Activated CD8-positive, alpha-beta memory T cell treated with anti-CD3 and anti-CD28 coated beads for 36 hours (primary cell): ENCODE results near the gene RIC3. TPM values are rescaled to one million over a fixed set of nuclear protein-coding genes. Genes with fewer than 3 reads are reported as not detected.

Source experiments
- CTCF ChIA-PET: fragments of 350-600 bp; sonication (Branson Sonifier 250); formaldehyde crosslinking; loops from one replicate; lab custom pipeline; 2021; ENCODE audit warnings: antibody characterized with exemption; lab: Charles Lee
- POLR2A ChIA-PET: fragments of 350-600 bp; sonication (Branson Sonifier 250); formaldehyde crosslinking; loops from one replicate; lab custom pipeline; 2021; ENCODE audit warnings: antibody characterized with exemption; lab: Charles Lee
- total RNA-seq, 2 experiments: library from RNA; stranded (reverse); gene quantifications; one replicate each; pipeline ENCODE4 v1.2.3, GENCODE V29; 2021

Gene RIC3
- total RNA-seq, 2 experiments from 2014 or later, result 8.0 to 9.8 TPM

- ChIA-PET CTCF (interaction anchor here (0.9 to 1.4 kb wide), 4 partner anchors 25 to 90 kb away, joined by 3 to 8 read pairs (median 4); no protein-coding TSS in a partner anchor), POLR2A (no interaction called here)
These were observed 72.9 kb downstream of the RIC3 start for GRCh38 chr11:8095806-8096522.

GRCh38 chr11:8095371-8095770 lies 73.5 kb downstream of the RIC3 start:
- POLR2A ChIA-PET, result no interaction called here
- CTCF ChIA-PET, result interaction anchor here (1.4 kb wide), 1 partner anchor 89 kb away, joined by 8 read pairs; no protein-coding TSS in a partner anchor

GRCh38 chr11:8094656-8095055 lies 74.2 kb downstream of the RIC3 start:
- CTCF ChIA-PET, result interaction anchor here (0.5 to 1.4 kb wide), 3 partner anchors 78 to 195 kb away, joined by 3 to 8 read pairs (median 3); no protein-coding TSS in a partner anchor
- POLR2A ChIA-PET, result no interaction called here

GRCh38 chr11:8093931-8094575 lies 74.8 kb downstream of the RIC3 start:
- ChIA-PET CTCF (interaction anchor here (0.5 to 1.5 kb wide), 3 partner anchors 78 to 194 kb away, joined by 3 to 4 read pairs (median 3); no protein-coding TSS in a partner anchor), POLR2A (no interaction called here)

- POLR2A ChIA-PET, result no interaction called here
- CTCF ChIA-PET, result interaction anchor here (1.3 to 4.3 kb wide), 3 partner anchors 59 to 106 kb away, joined by 3 to 26 read pairs (median 4); partner anchors contain the start of gene EIF3F
These were observed 76.0 kb downstream of the RIC3 start for GRCh38 chr11:8092587-8093424.

- ChIA-PET CTCF (interaction anchor here (0.5 to 4.3 kb wide), 4 partner anchors 58 to 105 kb away, joined by 3 to 26 read pairs (median 8); partner anchors contain the start of gene EIF3F), POLR2A (no interaction called here)
These were observed 77.1 kb downstream of the RIC3 start for GRCh38 chr11:8091721-8092120.

GRCh38 chr11:8090756-8091155 lies 78.1 kb downstream of the RIC3 start:
- CTCF ChIA-PET, result interaction anchor here (0.9 to 4.3 kb wide), 10 partner anchors 8 to 84 kb away, joined by 3 to 26 read pairs (median 3); partner anchors contain the start of gene TUB
- POLR2A ChIA-PET, result no interaction called here

- ChIA-PET CTCF (interaction anchor here (0.9 to 4.3 kb wide), 11 partner anchors 7 to 84 kb away, joined by 3 to 26 read pairs (median 3); partner anchors contain the start of gene TUB), POLR2A (no interaction called here)
These were observed 78.9 kb downstream of the RIC3 start for GRCh38 chr11:8089791-8090510.

- ChIA-PET CTCF (interaction anchor here (0.8 to 1.1 kb wide), 2 partner anchors 55 to 81 kb away, joined by 3 to 4 read pairs; no protein-coding TSS in a partner anchor), POLR2A (no interaction called here)
These were observed 81.1 kb downstream of the RIC3 start for GRCh38 chr11:8087756-8088155.

- ChIA-PET POLR2A (no interaction called here), CTCF (interaction anchor here (0.8 kb wide), 1 partner anchor 54 kb away, joined by 4 read pairs; no protein-coding TSS in a partner anchor)
These were observed 81.6 kb downstream of the RIC3 start for GRCh38 chr11:8087185-8087584.

- POLR2A ChIA-PET, result no interaction called here
These were observed 82.3 kb downstream of the RIC3 start for GRCh38 chr11:8086571-8086970.

GRCh38 chr11:8086001-8086479 lies 82.8 kb downstream of the RIC3 start:
- ChIA-PET CTCF (interaction anchor here (1.7 kb wide), 1 partner anchor 80 kb away, joined by 4 read pairs; no protein-coding TSS in a partner anchor), POLR2A (no interaction called here)

More at GRCh38 chr11:8086571-8086970, 82.3 kb downstream of the RIC3 start:
- CTCF ChIA-PET, result no interaction called here

- CTCF ChIA-PET, result interaction anchor here (1.7 kb wide), 1 partner anchor 79 kb away, joined by 4 read pairs; no protein-coding TSS in a partner anchor
- POLR2A ChIA-PET, result no interaction called here
These were observed 83.7 kb downstream of the RIC3 start for GRCh38 chr11:8085011-8085645.

- ChIA-PET CTCF (no interaction called here), POLR2A (no interaction called here)
These were observed 84.5 kb downstream of the RIC3 start for GRCh38 chr11:8084352-8084751.

- POLR2A ChIA-PET, result no interaction called here
- CTCF ChIA-PET, result no interaction called here
These were observed 84.9 kb downstream of the RIC3 start for GRCh38 chr11:8083871-8084281.

- CTCF ChIA-PET, result interaction anchor here (0.5 to 1.1 kb wide), 2 partner anchors 7 to 125 kb away, joined by 3 read pairs; no protein-coding TSS in a partner anchor
These were observed 85.8 kb downstream of the RIC3 start for GRCh38 chr11:8083088-8083395.

GRCh38 chr11:8082391-8083087 lies 86.3 kb downstream of the RIC3 start:
- ChIA-PET POLR2A (no interaction called here), CTCF (interaction anchor here (0.5 to 1.1 kb wide), 2 partner anchors 8 to 126 kb away, joined by 3 read pairs; no protein-coding TSS in a partner anchor)

More at GRCh38 chr11:8083088-8083395, 85.8 kb downstream of the RIC3 start:
- POLR2A ChIA-PET, result no interaction called here
